Adrenal gland (tissue), 12 donors: ENCODE data around the gene DLX5. TPM values are rescaled to one million over a fixed set of nuclear protein-coding genes. Genes with fewer than 3 reads are reported as not detected.

Experiments used
- DNase-seq, 7 donors: peaks; one replicate each; pipeline ENCODE4 v3.0.0-alpha.2; 2019 to 2020
- H3K27ac ChIP-seq, 5 donors: fragments of 200-600 bp; sonication (generic) in 4 of 5; 1 replicate in 3 of 5; 2 replicates in 2 of 5; pipeline versions ENCODE4 v1.5.1 to v1.8.0; 2016 to 2020; ENCODE audit warnings: mild to moderate bottlenecking in 1 of 5
- H3K27me3 ChIP-seq: fragments of 200-600 bp; 2 replicates; pipeline ENCODE4 v1.8.0; 2021
- H3K36me3 ChIP-seq, 2 donors: fragments of 200-600 bp; replicated peaks in 1 of 2; 1 replicate in 1 of 2; 2 replicates in 1 of 2; pipeline versions ENCODE4 v1.5.1 to v1.8.0; 2018 to 2022
- H3K4me1 ChIP-seq, 2 donors: fragments of 200-600 bp; replicated peaks in 1 of 2; 1 replicate in 1 of 2; 2 replicates in 1 of 2; pipeline versions ENCODE4 v1.5.1 to v1.8.0; 2018 to 2021
- H3K4me3 ChIP-seq, 4 donors: fragments of 200-600 bp; sonication (generic) in 3 of 4; one replicate each; pipeline ENCODE4 v1.5.1; 2016 to 2018
- H3K9me3 ChIP-seq, 3 donors: fragments of 200-600 bp; sonication (generic) in 1 of 3; replicated peaks in 1 of 3; 1 replicate in 2 of 3; 2 replicates in 1 of 3; pipeline versions ENCODE4 v1.5.1 to v1.8.0; 2016 to 2021
- CTCF ChIP-seq, 6 experiments: fragments of 450-650 bp in 4 of 6; fragments of 200-600 bp in 2 of 6; sonication (generic) in 1 of 6; IDR thresholded peaks; 1 replicate in 5 of 6; 2 replicates in 1 of 6; pipeline versions ENCODE4 v1.5.1 to v1.8.0; 2016 to 2021; ENCODE audit warnings: antibody characterized with exemption in 6 of 6, mild to moderate bottlenecking in 2 of 6, moderate library complexity in 1 of 6
- POLR2A ChIP-seq, 2 donors: fragments of 450-650 bp; IDR thresholded peaks; one replicate each; pipeline ENCODE4 v1.6.1; 2017; ENCODE audit warnings: antibody characterized with exemption in 2 of 2, mild to moderate bottlenecking in 2 of 2, moderate library complexity in 1 of 2
- WGBS, 4 donors: extraction: QIAGEN DNeasy Blood & Tissue Kit in 2 of 4; methylation state at CpG; one replicate each; pipeline versions ENCODE4 v1.1.5 to v1.1.7; 2013 to 2017; 5-methylcytosine and 5-hydroxymethylcytosine counted together
- intact Hi-C, 2 donors: fragments of 100-400 bp; cut with DNase I; formaldehyde crosslinking; loops; one replicate each; pipeline versions ENCODE4 v1.14.1 to v1.15.0; 2022 to 2023
- polyA plus RNA-seq, 3 donors: library from polyadenylated mRNA; stranded (reverse); fragments of 200-250 nt in 2 of 3; fragments of 350-450 nt in 1 of 3; fragmentation: Illumina TruSeq in 1 of 3; extraction: RNeasy Lipid Tissue Mini Kit (QIAGEN cat#74804) in 1 of 3; gene quantifications; one replicate each; pipeline ENCODE4 v1.2.3, GENCODE V29; 2013 to 2014
- total RNA-seq, 9 donors: library from RNA; depleted of rRNA in 4 of 9; stranded (reverse); fragments of >200 nt in 4 of 9; fragments of 120-200 nt in 1 of 9; fragmentation: NEBNext Ultra II Directional in 1 of 9; extraction: Animal tissue kit (Norgen Biotek cat#: 25700) in 1 of 9; gene quantifications; one replicate each; pipeline versions ENCODE4 v1.1.0 to v1.2.4, GENCODE V29; 2013 to 2023
- donor health status: healthy with polysubstance abuse.
- donor health status: Bipolar disorder and iron deficiency.
- donor health status: DM: yes; HTN: yes; CAD: no.
- donor health status: DM: no; HTN: no; CAD: no.
- donor health status: DM: no; HTN: no; CAD: no.
- donor health status: DM: yes; HTN: yes; CAD: no.

The DLX5 gene
- total and polyA plus RNA-seq, 12 donors = 0.11 to 0.55 (median 0.24) TPM; not detected in 5

GRCh38 chr7:97026715-97027426, 2.2 kb upstream of the DLX5 start:
- peak in 1 of 7 donors; percentile 29 for DNase-seq
- H3K4me1 ChIP-seq = peaks cover 10 to 19% of the 10 kb centered on the region in 2 donors
- WGBS, 4 donors = 34 to 37% (median 35%) methylated on average over 16 to 17 of the region's 17 CpGs
- peak overlapping the region in 2 of 4 donors; percentile 3 to 55 for H3K4me3 ChIP-seq
- no peak overlapping the region for H3K27ac ChIP-seq
- no peak for TF ChIP-seq POLR2A (IDR thresholded peaks at IDR 0.05)
- no peak for TF ChIP-seq CTCF (IDR thresholded peaks at IDR 0.05)
- H3K9me3 ChIP-seq = no peaks in the 10 kb centered on the region
- intact Hi-C loops = loop anchor here (5.0 to 10.0 kb wide), 5 partner anchors 612 to 1112 kb away; no protein-coding TSS in a partner anchor
- H3K27me3 ChIP-seq = peaks cover 43% of the 10 kb centered on the region
- no peaks in the 10 kb centered on the region for H3K36me3 ChIP-seq

GRCh38 chr7:97025983-97026714, 1.5 kb upstream of the DLX5 start:
- TF ChIP-seq CTCF (IDR thresholded peaks at IDR 0.05) (no peak), POLR2A (IDR thresholded peaks at IDR 0.05) (no peak)
- intact Hi-C loops = loop anchor here (5.0 to 10.0 kb wide), 5 partner anchors 611 to 1111 kb away; no protein-coding TSS in a partner anchor
- 20 to 33% (median 22%) methylated on average over 19 to 29 of the region's 29 CpGs for WGBS, 4 donors
- Histone ChIP-seq H3K9me3 (no peaks in the 10 kb centered on the region), H3K4me3 (peak overlapping the region in 1 of 4 donors; percentile 3), H3K36me3 (no peaks in the 10 kb centered on the region), H3K4me1 (peaks cover 10 to 20% of the 10 kb centered on the region in 2 donors), H3K27me3 (peaks cover 50% of the 10 kb centered on the region), H3K27ac (no peak overlapping the region)
- DNase-seq = peak in 3 of 7 donors; percentile 16 to 39 (median 34)

- H3K9me3 ChIP-seq = no peaks in the 10 kb centered on the region
- H3K27ac ChIP-seq = no peak overlapping the region
- intact Hi-C loops = loop anchor here (5.0 to 10.0 kb wide), 5 partner anchors 610 to 1110 kb away; no protein-coding TSS in a partner anchor
- peaks cover 10 to 22% of the 10 kb centered on the region in 2 donors for H3K4me1 ChIP-seq
- H3K27me3 ChIP-seq = peaks cover 60% of the 10 kb centered on the region
- peak overlapping the region in 1 of 4 donors; percentile 37 for H3K4me3 ChIP-seq
- H3K36me3 ChIP-seq = no peaks in the 10 kb centered on the region
- 9 to 10% (median 9%) methylated on average over 8 of the region's 8 CpGs for WGBS, 4 donors
- no peak for DNase-seq
- TF ChIP-seq POLR2A (IDR thresholded peaks at IDR 0.05) (no peak), CTCF (IDR thresholded peaks at IDR 0.05) (no peak)
Observed at GRCh38 chr7:97025130-97025499, 484 bp upstream of the DLX5 start.
